Cardiac septum (tissue), 1 donor: ENCODE measurements around the gene ZNF236. TPM values are rescaled to one million over a fixed set of nuclear protein-coding genes. Genes with fewer than 3 reads are reported as not detected.
A peak's percentile ranks its signal among the peaks of the same experiment; 100 is the strongest.
"Not testable (repeated sequence)": the region's sequence is repeated elsewhere in the genome, so short reads cannot be mapped to it uniquely, and the experiment has no call there.

ENCODE experiments used
- DNase-seq: peaks from one replicate; pipeline ENCODE4 v3.0.0-alpha.2; 2020; ENCODE audit warnings: low spot score
- intact Hi-C: fragments of 100-400 bp; cut with DNase I; formaldehyde crosslinking; loops from one replicate; pipeline ENCODE4 v1.14.0; 2022
- total RNA-seq: library from RNA; stranded (reverse); fragmentation: NEBNext Ultra II Directional; extraction: Animal tissue kit (Norgen Biotek cat#: 25700); gene quantifications from one replicate; pipeline ENCODE4 v1.2.1, GENCODE V29; 2021
- donor health status: DM: no; HTN: no; CAD: no.

The ZNF236 gene
- total RNA-seq, 1 donor from 2014 or later = 12.7 TPM

DNA sequence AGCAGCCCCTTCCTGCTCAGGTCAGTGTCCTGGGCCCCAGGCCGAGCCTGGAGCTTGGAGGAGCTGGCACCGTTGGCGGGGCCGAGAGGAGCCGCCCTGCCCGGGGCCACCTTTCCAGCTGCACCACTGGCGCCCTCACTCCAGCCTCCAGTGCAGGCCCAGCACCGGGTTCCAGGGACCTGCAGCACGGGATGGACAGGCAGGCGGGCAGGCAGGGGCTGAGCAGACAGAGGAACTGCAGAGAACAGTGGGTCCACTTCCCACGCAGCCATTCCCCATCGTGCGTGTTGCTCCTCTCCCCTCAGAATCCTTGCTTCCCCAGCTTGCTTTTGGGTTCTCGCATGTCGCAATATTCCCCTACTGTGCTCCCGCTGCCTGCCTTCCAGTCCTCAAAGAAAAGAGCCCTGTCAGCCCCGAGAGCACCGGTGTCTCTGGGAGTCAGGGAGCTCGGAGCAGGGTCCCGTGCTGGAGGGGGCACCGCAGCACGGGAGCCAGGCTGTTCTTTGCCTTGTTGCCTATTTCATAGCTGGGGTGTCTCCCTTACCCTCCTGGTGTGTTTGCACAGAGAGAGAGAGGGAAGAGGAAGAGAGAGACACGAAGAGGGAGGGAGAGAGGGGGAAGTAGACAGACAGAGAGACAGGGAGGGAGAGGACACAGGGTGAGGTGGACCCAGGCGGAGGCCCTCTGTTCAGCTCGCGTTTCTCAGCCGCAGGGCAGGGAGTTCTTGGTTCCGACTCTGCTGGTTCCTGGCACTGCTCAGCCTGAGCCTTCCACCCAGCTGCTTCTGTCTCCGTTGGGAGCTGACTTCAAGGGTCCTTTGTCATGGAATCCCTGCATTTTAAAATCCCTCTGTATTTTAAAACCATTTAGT is 184.2 kb downstream of the ZNF236 start:
- intact Hi-C loops = loop anchor here (10.0 kb wide), 1 partner anchor 128 kb away; the partner anchor contains the start of gene MBP
- no peak for DNase-seq

DNA sequence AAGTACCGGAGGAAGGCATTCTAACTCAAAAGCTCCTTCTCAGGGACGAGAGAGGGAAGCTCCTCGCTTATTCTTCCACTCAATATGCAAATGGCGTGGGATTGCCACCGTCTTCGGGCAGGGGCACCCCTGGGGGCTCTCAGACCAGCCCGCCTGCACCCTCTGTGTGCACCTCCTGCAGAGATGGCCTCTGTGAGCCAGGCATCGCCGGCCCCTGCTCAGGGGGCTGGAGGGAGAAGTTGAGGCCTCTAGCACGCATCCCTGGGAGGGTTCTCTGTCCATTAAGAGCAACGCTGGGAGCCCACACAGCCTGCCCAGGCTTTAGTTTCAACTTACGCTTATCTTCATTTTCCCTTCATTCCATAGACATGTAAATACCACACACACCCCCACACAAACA is 184.9 kb downstream of the ZNF236 start:
- DNase-seq = no peak
- intact Hi-C loops = loop anchor here (10.0 kb wide), 1 partner anchor 128 kb away; the partner anchor contains the start of gene MBP

DNA sequence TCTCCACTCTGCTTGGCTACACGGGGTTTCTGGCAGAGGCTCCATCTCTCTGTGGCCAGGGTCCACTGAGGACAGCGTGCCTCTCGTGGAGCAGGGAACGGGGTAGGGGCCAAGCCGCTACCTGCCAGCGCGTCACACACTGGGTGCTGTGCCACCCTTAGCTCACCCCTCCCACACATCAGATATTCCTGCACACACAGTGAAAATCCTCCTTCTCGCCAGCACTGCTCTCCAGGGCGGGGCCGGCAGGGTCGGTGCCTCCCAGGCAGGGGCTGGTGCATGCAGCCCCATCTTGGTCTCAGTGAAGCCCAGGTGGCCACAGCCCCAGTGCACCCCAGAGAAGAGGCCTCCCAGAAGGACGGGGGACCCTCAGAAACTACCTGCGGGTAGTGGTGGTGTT is 185.6 kb downstream of the ZNF236 start:
- intact Hi-C loops = loop anchor here (10.0 kb wide), 1 partner anchor 127 kb away; the partner anchor contains the start of gene MBP
- no peak for DNase-seq

DNA sequence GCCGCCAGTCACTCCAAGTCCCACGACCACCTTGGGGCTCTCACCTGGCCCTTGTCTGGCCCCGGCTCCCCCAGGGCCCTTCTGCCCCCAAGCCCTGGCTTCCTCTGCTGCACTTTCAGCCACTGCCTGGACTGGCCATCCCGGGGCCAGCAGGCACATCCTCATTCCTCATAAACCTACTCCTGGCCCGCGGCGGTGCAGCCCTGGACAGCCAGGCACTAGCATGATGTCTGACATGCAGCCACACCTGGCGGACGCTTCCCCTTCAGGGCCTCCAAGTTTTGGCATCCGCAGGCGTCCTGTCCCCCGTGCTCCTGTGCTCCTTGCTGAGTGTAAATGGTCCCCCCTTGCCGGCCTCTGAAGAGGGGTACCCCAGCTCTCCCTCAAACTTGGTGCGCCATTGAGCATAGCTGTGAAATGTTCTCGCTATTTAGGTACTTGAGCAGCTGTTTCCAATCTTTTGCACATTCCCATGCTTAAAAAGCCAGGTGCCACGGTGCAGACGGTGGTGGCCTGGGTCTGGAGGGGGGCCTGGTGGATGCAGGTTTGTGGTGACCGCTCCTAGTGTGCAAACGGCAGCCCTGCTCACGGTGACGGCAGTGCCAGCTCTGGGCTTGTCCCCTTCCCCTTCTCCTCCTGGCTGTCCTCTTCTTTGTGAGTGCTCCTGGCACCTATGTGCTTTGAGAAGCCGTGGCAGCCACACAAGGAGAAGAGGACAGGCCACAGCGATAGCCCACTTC is 186.4 kb downstream of the ZNF236 start:
- intact Hi-C loops = loop anchor here (10.0 kb wide), 1 partner anchor 126 kb away; the partner anchor contains the start of gene MBP
- DNase-seq = no peak

DNA sequence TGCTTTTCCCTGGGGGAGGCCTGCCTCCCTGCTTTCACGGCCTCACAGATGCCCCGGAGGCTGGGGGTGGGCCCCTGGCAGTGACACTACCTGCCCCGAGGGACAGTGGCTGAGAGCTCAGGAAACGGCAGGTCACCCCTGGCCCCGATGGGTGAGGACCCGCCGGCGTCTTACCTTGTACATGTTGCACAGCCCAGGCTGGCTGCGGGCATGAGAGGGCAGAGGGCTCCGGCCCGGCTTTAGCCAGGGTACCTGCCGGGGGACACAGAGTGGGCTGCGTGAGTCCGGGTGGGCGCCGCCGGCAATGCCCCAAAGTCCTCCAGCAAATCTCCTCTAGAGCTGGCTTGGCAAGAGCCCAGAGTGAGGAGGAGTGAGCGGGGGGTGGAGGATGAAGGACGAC is 187.3 kb downstream of the ZNF236 start:
- DNase-seq = no peak
- intact Hi-C loops = loop anchor here (10.0 kb wide), 1 partner anchor 125 kb away; the partner anchor contains the start of gene MBP

DNA sequence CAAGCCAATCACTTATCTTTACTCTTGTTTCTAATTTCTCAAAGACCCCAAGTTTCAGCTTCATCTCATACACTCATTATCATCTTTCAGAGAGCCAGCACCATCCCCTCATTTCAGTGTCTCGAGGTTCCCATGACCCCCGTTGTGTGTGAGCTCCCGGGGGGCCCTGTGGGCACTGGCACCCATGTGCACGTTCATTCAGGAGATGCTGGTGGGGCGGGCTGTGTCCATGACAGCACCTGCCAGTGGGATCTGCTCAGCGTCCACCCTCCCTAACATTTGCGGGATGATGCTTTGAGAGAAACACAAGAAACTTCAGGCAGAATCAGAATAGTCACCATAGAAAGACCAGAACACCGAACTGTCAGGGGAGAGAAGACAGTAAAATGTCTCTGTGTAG is 189.8 kb downstream of the ZNF236 start:
- intact Hi-C loops = no loop called here
- DNase-seq = no peak

DNA sequence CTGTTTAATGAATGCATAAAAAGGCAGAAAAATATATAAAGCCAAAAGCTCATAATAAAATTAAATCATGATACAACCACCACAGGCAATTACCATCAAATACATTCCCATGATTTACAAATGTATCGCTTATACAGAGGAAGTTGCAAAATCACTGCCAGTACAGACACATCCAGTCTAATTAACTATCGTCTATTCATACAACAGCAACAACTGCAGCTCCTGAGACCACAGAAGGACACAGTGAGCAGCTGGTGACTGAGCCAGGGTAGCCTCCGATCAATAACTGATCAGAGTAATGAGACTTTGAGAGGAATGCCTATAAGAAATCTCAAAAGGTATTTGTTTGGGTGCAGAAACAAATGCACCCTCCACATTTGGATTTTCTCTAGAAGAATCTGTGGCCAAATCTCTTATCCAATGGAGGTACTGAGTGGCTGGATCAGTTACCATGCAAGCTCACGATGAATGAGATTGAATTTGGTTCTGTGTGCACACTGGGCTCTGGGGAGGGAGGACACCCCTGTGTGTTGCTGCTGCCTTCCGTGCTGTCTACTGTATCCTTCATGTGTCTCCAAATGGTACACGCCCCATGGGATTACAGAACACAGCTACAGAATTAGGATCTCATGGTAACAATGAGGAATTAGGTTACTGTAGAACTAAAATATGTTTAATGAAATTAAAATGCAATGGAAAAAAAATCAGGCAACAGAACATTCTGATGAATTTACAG is 190.6 kb downstream of the ZNF236 start:
- no peak for DNase-seq
- intact Hi-C loops = no loop called here

DNA sequence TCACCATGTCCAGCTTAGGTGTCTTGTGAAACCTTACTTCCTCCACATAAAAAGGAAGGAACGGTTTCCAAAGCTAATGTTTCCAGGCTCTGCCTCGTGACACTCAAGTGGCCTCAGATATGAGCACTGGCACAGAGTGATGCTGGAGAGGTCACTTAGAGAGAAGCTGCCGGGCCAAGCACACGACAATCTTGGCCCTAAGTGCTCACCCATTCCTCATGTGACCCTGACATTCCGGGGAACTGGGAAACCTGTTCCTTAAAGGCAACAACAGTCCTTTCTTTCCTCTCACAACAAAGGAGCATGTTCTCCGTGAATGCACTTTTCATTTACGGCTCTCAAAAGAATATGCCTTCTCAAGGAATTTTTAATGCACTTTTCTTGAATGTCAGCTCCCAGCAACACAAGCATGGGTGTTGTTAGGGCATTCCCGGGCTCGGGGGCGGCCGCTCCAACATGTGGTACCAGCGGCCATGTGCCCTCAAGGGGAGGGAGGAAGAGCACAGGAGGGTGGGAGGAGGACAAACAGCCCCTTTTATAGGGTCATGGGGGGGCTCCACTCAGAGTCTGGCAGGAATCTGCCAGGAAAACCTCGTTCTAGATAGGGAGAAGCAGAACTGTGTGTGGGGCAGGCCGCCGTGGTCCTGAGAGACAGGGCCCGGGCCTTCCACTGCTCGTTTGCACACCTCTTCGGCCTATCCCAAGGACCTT is 191.6 kb downstream of the ZNF236 start:
- peak; percentile 83 for DNase-seq
- intact Hi-C loops = no loop called here

DNA sequence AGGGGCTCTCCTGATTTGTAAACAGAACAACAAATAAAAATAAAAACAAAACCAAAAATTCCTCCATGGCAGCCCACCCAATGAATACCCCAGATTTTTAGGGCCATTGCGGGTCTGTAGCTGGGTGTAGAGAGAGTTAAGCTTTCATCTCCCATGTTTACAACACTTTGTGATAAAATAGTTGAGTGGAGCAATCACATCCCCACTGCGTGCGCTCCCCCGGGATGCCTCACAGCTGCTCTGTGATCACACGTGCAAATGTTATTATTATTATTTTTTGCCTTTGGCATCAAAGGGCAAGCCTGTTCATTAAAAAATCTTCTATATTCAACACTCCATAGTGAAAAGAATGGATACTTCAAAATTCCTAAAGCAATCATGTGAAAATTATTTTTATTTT is 192.2 kb downstream of the ZNF236 start:
- DNase-seq = no peak
- intact Hi-C loops = no loop called here

DNA sequence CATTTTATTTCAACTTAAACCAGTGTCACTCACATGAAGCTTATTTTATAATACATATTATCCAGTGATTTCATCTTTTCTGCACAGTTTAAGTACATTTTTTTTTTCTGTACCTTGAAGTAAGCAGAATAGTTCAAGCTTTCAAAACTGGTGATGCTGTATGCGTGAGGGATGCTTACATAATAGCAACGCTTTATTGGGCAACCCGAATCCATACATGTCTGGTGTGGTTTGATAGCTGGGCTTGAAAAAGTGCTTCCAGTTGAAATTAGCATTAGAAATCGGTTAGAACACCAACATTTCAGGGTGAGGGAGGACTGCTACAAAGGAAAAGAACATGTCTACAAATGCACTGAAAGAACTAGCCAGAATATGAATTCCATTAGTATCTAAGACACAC is 192.8 kb downstream of the ZNF236 start:
- intact Hi-C loops = no loop called here

DNA sequence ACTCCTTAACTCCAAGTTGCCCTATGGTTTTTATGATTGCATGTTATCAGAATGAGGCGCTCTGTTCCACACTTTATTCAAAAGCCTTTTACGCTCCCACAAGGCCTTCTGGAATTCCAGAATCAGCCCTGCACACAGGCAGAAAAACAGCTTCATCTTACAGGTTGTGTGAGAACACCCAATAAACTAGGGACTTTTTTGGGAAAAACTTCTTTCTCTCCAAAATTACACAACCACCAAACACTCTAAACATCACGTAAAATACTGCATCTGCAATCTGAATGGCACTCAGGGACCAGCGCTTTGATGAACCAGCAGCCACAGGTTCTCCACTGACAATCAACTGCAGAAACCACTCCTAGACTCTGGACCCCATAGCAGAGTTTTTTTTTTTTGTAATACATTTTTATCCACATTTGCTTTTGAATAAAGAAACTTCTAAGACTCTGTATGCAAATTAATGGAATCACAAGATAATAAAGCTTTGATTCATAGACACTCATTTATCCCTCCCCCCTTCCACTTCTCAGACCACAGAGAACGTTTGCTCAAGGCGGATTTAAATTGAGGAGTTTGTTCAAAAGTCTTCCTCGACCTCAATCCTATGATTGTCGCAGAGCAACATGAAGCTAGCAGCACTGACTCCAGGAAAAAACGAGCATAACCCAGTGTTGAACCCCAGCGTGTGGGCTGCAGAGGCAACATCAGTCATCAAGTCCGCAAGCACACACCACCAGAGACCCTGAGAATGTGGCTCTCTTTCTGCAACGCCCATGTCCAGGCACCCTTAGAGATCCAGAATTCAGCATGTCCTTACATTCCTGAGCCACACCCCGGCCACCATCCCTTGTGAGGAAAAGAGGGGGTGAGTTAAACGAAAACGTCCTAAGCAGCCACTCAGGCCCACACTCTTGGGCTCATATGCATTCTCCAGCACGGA is 193.7 kb downstream of the ZNF236 start:
- intact Hi-C loops = no loop called here
- no peak for DNase-seq

More for the DNA sequence above, 192.8 kb downstream of the ZNF236 start:
- no peak for DNase-seq

DNA sequence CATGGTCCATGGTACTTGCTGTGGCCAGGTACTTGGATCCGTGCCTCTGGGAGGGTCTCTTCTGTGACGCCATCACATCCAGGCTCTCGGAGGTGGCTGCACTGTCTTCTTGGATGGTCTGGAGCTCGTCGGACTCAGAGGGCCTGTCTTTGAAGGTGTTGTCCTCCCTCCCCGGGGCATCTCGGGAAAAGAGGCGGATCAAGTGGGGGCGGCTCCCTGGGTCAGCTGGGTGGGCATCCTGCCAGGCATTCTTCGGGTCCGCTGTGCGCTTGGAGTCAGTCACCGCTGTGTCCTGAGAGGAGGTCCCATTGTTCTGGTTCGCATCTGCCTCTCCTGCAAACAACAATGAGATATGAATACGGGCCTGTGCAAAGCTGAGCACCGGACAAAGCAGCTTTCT is 194.6 kb downstream of the ZNF236 start:
- DNase-seq = no peak
- intact Hi-C loops = no loop called here

DNA sequence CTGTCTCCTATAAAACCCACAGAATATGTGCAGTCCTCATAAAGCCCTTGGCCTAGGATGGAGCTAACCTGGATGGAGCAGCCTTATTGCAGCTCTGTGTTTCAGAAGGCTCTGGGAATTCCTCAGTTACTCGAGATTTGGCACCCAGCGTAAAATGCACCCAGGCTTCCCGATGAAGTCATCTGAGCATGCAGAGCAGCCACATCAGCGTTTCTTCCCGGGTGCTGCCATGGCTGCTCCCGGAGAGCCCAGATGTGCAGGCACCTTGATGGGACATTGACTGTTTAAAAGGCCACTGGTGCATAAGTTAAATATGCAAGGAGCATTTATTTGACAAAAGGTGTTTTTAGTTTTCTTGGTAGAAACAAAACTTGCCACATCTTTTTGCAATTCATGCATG is 195.0 kb downstream of the ZNF236 start:
- DNase-seq = no peak
- intact Hi-C loops = no loop called here

DNA sequence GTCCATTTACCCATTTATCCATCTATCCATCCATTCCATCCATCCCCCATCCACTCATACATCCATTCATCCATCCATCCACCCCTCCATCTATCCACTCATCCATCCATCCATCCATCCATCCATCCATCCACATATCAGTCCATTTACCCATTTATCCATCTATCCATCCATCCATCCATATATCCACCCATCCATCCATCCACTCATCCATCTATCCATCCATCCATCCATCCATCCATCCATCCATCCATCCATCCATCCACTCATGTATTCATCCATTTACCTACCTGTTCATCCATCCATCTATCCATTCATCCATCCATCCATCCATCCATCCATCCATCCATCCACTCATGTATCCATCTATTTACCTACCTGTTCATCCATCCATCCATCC is 196.3 kb downstream of the ZNF236 start:
- DNase-seq, intact Hi-C loops: not testable (repeated sequence)

DNA sequence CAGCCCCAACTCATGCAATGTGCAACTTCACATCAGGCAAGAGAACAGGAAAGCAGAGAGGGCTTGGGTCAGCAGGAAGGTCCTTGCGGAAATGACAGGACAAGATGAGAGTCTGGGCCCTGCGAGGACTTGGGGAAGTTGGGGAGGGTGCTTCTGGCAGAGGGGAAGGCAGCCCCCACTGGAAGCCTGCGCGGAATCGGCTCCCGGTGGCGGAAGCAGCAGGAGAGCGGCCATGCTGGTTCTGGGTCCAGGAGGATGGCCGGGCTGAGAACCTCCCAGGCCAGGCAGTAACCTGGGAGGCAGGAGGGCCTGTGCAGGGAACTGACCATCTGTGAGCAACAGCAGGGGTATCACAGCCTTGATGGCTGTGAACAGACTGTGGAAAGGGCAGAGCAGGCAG is 197.3 kb downstream of the ZNF236 start:
- no peak for DNase-seq
- intact Hi-C loops = no loop called here
